Measurements from ENCODE around the gene TEK. TPM values are rescaled to one million over a fixed set of nuclear protein-coding genes. Genes with fewer than 3 reads are reported as not detected.

Gene TEK
- total RNA-seq, 1 donor from 2014 or later: 21.0 TPM

DNA sequence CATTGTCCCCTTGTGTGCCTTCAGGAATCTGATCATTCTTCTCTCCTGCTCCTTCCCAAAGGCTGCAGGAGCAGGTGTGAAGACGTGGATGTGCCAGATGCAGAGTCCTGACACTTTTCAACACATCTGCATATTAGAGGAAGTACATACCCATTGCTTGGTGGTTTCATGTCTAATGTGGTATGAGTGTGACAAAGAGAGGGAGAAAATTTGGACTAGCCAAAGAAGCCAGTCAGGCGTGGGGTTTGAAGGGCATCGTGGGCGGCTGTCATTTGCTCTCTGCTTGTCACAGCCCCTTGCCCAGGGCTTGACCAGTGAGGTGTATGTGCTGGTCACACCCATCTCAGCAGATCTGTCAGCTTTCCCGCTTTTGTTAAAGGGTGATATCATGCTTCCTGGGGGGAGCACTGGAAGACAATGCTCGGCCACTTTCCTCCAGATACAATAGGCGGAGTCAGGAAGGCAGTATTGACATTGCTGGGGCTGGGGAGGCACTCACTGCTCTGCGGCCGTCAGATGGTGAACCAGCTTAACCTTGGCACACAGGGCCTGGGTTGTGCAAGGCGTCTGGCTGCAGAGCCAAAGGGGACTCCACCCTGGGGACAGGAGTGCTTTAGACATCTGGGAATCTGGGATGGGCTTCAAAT is 8.6 kb downstream of the TEK start:
- intact Hi-C loops (cut with DNase I): loop anchor here (2.0 to 5.0 kb wide), 2 partner anchors 35 to 75 kb away; no protein-coding TSS in a partner anchor
- peak; percentile 88 for DNase-seq (ENCODE audit: low spot score)

DNA sequence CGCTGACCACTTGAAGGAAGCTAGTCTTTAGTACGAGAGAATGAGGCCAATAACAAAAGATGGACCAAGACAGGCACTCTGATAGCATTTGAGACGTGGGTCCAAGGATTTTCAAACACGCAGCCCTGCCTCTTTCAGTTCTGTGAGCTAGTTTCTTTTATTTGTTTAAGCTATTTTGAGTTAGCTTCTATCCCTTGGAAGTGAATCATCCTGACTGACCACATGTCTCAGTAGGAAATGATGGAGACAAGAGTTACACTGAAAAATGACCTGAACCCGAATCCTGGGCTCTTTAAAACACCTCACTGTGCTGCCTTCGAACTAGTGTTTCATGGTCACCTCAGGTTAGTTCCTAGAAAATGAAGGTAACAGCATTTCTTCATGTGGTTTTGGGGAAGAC is 9.9 kb downstream of the TEK start:
- no peak for DNase-seq (ENCODE audit: low spot score)
- intact Hi-C loops (cut with DNase I): loop anchor here (5.0 kb wide), 1 partner anchor 33 kb away; no protein-coding TSS in a partner anchor

DNA sequence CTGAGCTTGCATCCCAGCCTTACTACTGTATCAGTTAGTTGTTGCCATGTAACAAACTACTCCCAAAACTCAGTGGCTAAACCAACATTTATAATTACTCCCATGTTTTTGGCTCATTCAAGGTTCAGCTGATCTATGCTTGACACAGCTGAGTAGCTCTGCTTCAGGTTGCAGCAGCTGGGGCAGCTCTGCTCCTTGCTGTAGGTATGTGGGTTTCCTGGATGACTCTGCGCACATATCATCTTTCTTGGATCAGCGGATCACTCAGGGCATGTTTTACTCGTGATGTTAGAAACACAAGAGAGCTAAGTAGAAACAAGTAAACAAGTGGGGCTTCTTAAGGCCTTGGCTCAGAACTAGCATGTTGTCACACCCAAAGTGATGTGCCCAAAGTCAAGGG is 15.1 kb downstream of the TEK start:
- intact Hi-C loops (cut with DNase I): no loop called here
- DNase-seq (ENCODE audit: low spot score): no peak

DNA sequence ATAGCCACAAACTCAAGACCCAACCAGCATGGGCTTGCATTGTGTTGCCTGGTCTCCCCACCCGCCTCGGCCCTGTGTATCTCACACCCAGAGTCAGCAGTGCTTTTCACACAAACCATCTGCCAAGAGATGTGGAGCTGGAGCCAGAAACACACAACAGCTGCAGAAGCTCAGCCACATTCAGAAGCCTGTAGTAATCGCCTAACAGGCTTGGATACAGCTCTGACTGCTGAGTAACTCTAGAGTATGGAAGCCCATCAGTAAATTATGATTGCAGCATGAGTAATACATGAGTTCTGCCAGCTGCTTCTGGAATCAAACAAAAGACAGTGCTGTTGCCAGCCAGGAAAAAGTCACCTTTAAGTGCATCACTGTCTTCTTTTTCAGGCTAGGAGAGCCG is 16.0 kb downstream of the TEK start:
- intact Hi-C loops (cut with DNase I): no loop called here
- DNase-seq (ENCODE audit: low spot score): no peak

DNA sequence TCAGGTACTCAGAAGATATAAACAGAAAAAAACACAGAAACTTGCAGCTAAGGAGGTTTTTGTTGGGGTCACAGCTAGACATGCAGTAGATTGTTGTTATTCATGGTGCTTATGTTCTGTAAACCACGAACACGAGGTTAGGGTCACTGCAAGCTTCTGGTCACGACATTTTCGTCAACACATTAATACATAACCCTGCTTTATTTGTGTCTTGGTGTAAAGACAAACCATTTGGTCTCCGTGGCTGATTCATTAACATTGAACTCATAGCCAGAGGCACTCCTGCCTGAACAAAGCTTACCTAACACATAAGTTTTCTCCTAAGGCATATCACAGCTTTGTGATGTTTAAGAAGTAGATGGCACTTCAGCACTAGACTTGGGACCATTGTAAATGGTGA is 16.9 kb downstream of the TEK start:
- no peak for DNase-seq (ENCODE audit: low spot score)
- intact Hi-C loops (cut with DNase I): no loop called here

DNA sequence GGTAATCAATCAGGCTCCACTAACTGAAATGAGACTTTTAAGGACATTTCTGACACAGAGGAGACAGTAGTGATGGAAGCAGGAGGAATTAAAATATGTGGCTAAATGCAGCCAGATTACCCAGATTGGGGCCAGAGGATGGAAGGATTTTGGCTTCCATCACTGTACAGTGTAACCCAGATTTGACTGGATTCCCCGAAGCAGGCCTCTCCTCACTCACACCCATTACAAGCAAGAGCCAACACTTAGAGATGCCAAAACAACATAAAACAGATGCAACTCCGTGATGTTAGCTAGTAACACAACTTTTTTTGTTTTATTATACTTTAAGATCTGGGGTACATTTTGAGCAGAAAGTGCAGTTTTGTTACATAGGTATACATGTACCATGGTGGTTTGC is 17.6 kb downstream of the TEK start:
- no peak for DNase-seq (ENCODE audit: low spot score)
- intact Hi-C loops (cut with DNase I): no loop called here

DNA sequence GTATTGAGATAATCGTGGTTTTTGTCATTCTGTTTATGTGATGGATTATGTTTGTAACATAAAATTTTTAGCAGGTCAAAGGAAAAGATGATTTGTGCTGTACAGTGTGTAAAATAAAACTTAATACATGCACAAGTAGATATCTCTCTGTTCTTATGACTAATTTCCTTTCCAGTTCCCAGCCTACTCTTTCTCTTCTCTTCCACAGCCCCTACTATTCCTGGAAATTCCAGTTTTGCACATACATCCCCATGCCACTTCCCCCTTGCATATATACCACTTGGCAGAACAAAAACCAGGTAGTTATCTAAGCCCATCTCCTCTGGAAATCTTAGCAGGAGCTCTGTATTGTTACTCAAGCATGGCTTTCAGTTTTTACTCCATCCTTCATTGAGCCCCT is 20.2 kb downstream of the TEK start:
- intact Hi-C loops (cut with DNase I): no loop called here

DNA sequence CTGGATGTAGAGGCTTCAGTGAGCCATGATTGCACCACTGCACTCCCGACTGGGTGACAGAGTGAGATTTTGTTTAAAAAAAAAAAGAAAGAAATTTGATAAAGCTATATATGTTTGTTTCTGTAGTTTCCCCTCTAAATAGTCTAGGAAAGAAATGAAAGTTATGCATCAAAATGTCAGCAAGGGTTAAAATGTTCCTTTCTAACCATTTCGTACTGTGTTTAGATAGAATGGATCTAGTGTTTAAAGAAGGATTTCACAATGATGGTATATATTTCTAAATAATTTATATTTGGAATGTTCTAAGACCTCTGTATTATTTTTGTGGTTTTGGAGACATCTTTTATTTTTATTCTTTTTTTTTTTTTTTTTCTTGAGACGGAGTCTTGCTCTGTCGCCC is 22.7 kb downstream of the TEK start:
- no peak for DNase-seq (ENCODE audit: low spot score)

More for the DNA sequence above, 20.2 kb downstream of the TEK start:
- no peak for DNase-seq (ENCODE audit: low spot score)

DNA sequence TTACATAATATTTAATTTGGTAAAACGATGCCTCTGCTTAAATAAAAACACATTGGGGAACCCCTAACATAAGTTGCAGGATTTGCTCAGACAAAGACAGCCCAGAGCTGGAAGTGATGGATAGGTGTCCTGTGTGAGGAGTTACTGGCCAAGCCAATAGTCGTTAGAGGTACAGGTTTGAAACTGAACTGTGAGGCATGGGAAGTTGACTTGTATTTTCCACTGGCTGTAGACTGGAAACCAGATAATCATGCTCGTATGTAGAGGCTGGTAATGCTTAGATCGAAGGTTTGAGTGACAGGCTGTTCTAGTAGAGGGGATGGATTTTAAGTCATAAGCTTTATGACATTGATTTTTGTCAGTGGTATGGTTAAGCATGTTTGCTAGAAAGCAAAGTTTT is 24.8 kb downstream of the TEK start:
- DNase-seq (ENCODE audit: low spot score): no peak
- intact Hi-C loops (cut with DNase I): no loop called here

More for the DNA sequence above, 22.7 kb downstream of the TEK start:
- intact Hi-C loops (cut with DNase I): no loop called here

DNA sequence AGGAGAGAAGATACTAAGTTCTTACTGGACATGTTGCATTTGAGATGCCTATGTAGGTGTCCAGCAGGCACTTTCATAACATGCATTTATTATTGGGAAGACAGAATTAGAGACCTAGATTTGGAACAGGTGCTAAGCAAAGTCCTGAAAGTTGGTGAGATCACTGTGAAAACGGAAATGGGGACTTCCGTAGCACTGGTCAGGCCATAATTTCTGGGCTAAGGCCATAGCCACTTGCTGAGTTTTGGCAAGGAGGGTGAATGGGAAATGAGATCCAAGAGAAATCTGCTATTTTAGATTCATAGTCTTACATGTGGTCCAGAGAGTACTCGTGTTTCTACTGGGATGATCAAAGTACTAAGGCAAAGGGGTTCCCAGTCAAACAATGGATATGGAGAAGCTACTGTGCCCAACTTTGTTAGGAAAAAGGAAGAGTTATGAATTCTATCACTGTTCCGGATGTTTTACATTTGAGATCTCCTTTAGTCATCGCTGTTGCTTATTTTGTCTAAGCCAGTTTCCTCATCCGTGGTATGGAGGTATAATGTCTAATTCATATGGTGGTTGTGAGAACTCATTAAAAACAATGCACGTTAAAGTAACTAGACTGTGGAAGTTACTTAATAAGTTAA is 33.4 kb downstream of the TEK start:
- intact Hi-C loops (cut with DNase I): no loop called here
- DNase-seq (ENCODE audit: low spot score): no peak

DNA sequence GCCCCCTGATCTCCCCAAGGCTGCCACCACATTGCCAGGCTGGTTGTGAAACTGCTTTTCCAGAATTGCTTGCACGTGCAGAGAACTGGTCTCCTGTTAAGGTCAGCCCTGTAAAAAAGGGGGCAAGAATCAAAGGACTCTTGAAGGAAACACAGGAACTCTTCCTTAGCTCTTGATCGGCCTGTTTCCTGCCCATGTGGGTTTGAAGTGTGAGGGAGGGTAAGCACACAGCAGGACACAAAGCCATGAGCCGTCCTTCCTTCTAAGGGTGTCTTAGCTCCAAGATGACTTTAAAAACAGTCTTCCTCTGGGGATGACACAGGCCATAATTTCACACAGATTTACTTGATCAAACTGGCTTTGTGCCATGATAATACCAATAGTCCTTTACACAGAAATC is 36.1 kb downstream of the TEK start:
- no peak for DNase-seq (ENCODE audit: low spot score)
- intact Hi-C loops (cut with DNase I): no loop called here

DNA sequence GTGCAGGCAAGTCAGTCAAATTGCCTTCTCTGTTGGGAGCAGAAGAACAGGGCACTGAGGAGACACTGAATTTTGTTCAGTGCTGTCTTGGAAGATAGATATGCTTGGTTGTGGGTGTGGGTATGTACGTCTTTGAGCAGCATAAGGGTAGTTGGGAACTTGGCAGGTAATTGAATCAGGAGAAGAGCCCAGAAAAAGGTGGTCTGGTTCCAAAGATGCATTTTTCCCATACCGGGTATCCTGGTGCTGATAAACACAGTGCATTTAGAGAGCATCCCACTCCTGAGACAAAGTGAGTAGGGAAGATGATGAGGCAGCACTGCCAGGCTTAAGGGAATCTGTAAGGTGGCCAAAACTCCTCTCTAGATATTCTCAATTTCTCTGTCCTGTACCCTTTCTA is 40.6 kb downstream of the TEK start:
- intact Hi-C loops (cut with DNase I): loop anchor here (5.0 kb wide), 1 partner anchor 32 kb away; no protein-coding TSS in a partner anchor
- DNase-seq (ENCODE audit: low spot score): no peak

DNA sequence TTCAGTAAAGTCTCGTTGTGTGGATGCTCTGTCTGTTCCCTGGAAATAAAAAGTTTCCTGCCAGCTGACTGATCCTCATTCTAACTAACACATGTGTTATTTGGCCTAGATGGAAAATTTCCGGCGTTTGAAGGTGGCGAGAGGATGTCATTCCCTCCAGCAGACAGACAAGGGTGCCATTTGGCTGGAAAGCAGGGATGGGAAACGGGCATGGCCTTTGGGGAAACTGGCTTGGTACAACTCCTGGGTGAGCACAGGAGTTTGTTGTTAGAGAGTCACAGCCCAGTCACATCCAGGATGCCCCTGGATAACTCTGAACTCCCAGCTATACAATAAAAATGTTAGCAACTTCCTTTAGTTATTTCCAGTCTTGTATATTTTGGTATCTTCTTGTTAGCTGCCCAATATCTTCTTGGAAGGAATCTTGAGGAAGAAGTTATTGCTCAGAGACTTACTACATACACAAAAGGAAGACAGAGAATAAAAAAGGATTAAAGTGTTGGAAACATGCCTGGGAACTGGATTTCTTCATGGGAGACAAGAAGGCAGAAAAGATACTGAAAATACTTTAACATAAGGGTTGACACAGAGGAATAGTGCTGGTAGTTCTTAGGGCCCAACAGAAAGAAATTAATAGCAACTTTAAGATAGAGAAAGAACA is 41.9 kb downstream of the TEK start:
- no peak for DNase-seq (ENCODE audit: low spot score)
- intact Hi-C loops (cut with DNase I): loop anchor here (5.0 kb wide), 1 partner anchor 34 kb away; no protein-coding TSS in a partner anchor

DNA sequence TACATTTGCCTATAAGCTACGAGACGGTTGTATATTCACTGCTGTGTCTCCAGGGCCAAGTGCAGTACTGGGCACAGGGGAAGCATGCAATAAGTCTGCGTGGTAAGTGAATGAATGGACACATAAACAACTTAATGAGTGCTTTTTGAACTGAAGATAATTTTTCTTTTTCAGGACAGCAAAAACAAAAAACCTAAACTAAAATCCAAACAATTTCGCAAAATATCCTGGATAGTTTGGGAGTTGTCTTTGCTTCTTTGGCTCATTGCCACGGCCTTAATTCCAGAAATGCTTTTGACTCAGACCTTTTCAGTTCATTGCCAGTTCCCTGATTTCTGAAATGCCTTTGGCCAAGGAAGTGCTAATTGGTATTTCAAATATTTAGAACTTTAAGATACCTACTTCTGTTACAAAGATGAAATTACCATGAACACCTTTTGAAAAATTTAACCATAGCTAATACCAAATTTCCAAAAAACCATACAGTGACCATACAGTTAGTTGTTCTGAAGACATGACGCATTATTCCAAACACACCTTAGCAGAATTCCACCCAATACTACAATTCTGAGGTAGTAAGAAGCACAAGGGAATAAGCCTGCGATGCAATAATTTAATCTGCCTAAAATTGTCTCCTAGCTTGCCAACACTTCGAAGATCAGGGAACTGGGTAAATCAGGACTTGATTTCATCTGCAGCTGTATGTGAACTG is 42.8 kb downstream of the TEK start:
- intact Hi-C loops (cut with DNase I): loop anchor here (5.0 kb wide), 1 partner anchor 35 kb away; no protein-coding TSS in a partner anchor
- DNase-seq (ENCODE audit: low spot score): no peak

DNA sequence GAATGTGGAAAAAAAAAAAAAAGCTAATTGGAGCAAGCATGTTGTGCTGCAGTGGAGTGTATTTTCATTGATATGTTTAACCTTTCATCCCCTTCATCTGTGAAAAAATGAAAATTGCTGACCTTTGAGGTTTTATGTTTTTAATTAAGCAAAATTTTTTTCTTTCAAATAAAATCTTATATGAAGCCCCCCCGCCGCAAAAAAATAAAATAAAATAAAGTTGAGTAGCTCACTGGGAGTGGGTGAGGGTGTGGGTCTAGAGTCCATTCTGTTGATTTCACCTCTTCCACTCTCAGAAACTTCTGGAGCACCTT is 43.3 kb downstream of the TEK start:
- no peak for DNase-seq (ENCODE audit: low spot score)
- intact Hi-C loops (cut with DNase I): loop anchor here (5.0 kb wide), 1 partner anchor 35 kb away; no protein-coding TSS in a partner anchor

DNA sequence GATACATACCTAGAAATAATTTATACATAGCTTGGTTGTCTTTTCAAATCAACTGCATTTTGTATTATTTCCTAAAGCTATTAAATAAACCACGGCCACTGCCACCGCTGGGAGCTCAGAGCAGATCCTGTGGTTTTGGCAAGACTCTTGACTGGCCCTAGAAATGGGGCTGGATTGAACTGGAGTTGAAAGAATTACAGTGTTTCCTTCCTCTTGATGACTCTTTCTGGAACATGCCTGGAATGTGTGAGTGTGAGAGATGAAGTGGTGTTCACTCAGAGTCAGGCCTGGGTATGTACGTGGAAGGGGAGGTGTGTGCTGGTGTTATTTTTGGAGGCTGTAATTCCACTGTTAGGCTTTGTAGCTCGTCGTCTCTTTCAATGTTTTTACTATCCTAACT is 45.9 kb downstream of the TEK start:
- intact Hi-C loops (cut with DNase I): loop anchor here (5.0 kb wide), 1 partner anchor 38 kb away; no protein-coding TSS in a partner anchor
- DNase-seq (ENCODE audit: low spot score): no peak

DNA sequence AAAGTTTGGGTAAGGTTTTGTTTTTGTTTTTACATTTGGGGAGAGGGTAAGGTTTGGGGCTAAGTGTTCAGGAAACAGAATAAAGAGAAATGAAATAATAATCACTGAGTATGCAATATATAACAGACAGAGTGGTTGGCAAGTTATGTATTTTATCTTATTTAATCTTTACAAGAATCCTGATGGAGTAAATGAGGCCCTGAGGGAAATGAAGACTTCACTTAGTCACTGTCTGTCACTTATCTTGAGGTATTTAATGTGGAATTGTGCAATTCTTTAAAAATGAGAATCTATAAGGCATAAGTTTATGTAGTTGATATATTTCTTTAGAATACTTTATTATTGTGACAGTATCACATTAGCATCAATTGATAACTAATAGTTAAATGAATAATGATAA is 48.1 kb downstream of the TEK start:
- intact Hi-C loops (cut with DNase I): no loop called here

DNA sequence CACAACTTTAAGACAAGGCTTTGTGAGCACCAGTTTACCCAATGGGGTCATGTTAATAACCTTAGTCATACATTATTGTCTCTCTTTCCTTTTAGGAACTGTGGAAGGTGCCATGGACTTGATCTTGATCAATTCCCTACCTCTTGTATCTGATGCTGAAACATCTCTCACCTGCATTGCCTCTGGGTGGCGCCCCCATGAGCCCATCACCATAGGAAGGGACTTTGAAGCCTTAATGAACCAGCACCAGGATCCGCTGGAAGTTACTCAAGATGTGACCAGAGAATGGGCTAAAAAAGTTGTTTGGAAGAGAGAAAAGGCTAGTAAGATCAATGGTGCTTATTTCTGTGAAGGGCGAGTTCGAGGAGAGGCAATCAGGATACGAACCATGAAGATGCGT is 48.7 kb downstream of the TEK start:
- DNase-seq (ENCODE audit: low spot score): no peak
- intact Hi-C loops (cut with DNase I): no loop called here

More for the DNA sequence above, 48.1 kb downstream of the TEK start:
- no peak for DNase-seq (ENCODE audit: low spot score)

DNA sequence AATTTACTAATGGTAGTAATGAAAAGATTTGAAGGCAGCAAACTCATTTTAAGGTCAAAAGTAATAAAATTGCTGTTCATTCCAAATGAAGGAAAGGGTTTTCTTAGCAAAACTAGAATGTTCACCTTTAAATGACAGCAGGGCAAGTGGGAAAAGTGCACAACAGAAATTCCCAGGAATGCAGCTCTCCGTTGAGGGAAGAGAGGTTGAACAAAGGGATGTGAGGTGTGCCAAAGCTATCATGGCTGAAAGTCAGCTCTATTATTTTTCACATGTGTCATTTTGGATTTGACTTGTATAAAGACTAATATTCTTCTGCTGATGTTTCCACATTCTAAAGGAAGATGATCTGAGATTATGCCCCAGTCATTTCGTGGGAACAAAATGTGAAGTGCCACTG is 51.6 kb downstream of the TEK start:
- intact Hi-C loops (cut with DNase I): no loop called here
- no peak for DNase-seq (ENCODE audit: low spot score)

DNA sequence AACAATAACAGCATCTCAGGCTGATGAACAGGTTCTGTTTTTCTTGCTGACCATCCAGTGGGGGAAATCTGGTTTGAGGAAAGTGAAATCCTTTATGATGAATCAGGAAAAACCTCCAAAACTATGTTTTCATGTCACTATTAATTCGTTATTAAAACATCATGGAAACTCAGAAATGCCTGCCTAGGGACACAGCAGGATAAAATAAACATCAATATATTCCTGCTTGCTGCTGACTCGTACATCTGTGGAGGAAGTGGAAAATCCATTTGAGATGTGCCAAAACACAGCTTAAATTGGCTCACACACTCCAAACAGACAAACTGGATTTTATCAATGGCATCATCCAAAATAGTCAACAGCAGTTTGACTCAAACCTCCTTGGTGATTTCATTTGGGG is 53.0 kb downstream of the TEK start:
- no peak for DNase-seq (ENCODE audit: low spot score)
- intact Hi-C loops (cut with DNase I): no loop called here

Data from cardiac septum (tissue), 1 donor.